ENCODE measurements around the gene EFHD1. TPM values are rescaled to one million over a fixed set of nuclear protein-coding genes. Genes with fewer than 3 reads are reported as not detected.

The EFHD1 gene
- total and polyA plus RNA-seq, 2 of the 13 experiments (the other 11 are each of a cell fraction or from before 2014, with no cell fraction given) = 0.09 TPM; not detected in 1

- TF ChIP-seq HDAC1 (CRISPR knock-in tag; IDR thresholded peaks at IDR 0.05) = no peak; the same call in 1 of the 2 replicates
- TF ChIP-seq ZBTB21 (CRISPR knock-in tag; IDR thresholded peaks at IDR 0.05) = no peak
- TF ChIP-seq ZNF234 (CRISPR knock-in tag; conservative IDR thresholded peaks at IDR 0.05) = no peak
- TF ChIP-seq HOXD1 (CRISPR knock-in tag; IDR thresholded peaks at IDR 0.05) = no peak
- TF ChIP-seq, protein P1, sequence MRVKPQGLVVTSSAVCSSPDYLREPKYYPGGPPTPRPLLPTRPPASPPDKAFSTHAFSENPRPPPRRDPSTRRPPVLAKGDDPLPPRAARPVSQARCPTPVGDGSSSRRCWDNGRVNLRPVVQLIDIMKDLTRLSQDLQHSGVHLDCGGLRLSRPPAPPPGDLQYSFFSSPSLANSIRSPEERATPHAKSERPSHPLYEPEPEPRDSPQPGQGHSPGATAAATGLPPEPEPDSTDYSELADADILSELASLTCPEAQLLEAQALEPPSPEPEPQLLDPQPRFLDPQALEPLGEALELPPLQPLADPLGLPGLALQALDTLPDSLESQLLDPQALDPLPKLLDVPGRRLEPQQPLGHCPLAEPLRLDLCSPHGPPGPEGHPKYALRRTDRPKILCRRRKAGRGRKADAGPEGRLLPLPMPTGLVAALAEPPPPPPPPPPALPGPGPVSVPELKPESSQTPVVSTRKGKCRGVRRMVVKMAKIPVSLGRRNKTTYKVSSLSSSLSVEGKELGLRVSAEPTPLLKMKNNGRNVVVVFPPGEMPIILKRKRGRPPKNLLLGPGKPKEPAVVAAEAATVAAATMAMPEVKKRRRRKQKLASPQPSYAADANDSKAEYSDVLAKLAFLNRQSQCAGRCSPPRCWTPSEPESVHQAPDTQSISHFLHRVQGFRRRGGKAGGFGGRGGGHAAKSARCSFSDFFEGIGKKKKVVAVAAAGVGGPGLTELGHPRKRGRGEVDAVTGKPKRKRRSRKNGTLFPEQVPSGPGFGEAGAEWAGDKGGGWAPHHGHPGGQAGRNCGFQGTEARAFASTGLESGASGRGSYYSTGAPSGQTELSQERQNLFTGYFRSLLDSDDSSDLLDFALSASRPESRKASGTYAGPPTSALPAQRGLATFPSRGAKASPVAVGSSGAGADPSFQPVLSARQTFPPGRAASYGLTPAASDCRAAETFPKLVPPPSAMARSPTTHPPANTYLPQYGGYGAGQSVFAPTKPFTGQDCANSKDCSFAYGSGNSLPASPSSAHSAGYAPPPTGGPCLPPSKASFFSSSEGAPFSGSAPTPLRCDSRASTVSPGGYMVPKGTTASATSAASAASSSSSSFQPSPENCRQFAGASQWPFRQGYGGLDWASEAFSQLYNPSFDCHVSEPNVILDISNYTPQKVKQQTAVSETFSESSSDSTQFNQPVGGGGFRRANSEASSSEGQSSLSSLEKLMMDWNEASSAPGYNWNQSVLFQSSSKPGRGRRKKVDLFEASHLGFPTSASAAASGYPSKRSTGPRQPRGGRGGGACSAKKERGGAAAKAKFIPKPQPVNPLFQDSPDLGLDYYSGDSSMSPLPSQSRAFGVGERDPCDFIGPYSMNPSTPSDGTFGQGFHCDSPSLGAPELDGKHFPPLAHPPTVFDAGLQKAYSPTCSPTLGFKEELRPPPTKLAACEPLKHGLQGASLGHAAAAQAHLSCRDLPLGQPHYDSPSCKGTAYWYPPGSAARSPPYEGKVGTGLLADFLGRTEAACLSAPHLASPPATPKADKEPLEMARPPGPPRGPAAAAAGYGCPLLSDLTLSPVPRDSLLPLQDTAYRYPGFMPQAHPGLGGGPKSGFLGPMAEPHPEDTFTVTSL (CRISPR knock-in tag; IDR thresholded peaks at IDR 0.05; ENCODE audit: borderline replicate concordance) = no peak
- peak; percentile 91 for TF ChIP-seq ZNF441 (CRISPR knock-in tag; IDR thresholded peaks at IDR 0.05; ENCODE audit: borderline replicate concordance)
- TF ChIP-seq MTA1 (CRISPR knock-in tag; IDR thresholded peaks at IDR 0.05; ENCODE audit: borderline replicate concordance) = peak; percentile 90; the same call in 1 of the 2 replicates
- peak; percentile 81 for TF ChIP-seq GATAD1 (CRISPR knock-in tag; IDR thresholded peaks at IDR 0.05)
- no peak; the same call in 1 of the 2 replicates for TF ChIP-seq ZNF747 (CRISPR knock-in tag; IDR thresholded peaks at IDR 0.05; ENCODE audit: borderline replicate concordance)
- TF ChIP-seq SOX13 (IDR thresholded peaks at IDR 0.05) = no peak
- no peak; a peak in 1 of 4 replicates for TF ChIP-seq SOX13 (CRISPR knock-in tag; conservative IDR thresholded peaks at IDR 0.05 in 1 of 2, IDR thresholded peaks at IDR 0.05 in 1 of 2)
- TF ChIP-seq MAFG (CRISPR knock-in tag; IDR thresholded peaks at IDR 0.05) = no peak
- TF ChIP-seq ZSCAN20 (CRISPR knock-in tag; IDR thresholded peaks at IDR 0.05; ENCODE audit: borderline replicate concordance) = no peak
- TF ChIP-seq, protein P2, sequence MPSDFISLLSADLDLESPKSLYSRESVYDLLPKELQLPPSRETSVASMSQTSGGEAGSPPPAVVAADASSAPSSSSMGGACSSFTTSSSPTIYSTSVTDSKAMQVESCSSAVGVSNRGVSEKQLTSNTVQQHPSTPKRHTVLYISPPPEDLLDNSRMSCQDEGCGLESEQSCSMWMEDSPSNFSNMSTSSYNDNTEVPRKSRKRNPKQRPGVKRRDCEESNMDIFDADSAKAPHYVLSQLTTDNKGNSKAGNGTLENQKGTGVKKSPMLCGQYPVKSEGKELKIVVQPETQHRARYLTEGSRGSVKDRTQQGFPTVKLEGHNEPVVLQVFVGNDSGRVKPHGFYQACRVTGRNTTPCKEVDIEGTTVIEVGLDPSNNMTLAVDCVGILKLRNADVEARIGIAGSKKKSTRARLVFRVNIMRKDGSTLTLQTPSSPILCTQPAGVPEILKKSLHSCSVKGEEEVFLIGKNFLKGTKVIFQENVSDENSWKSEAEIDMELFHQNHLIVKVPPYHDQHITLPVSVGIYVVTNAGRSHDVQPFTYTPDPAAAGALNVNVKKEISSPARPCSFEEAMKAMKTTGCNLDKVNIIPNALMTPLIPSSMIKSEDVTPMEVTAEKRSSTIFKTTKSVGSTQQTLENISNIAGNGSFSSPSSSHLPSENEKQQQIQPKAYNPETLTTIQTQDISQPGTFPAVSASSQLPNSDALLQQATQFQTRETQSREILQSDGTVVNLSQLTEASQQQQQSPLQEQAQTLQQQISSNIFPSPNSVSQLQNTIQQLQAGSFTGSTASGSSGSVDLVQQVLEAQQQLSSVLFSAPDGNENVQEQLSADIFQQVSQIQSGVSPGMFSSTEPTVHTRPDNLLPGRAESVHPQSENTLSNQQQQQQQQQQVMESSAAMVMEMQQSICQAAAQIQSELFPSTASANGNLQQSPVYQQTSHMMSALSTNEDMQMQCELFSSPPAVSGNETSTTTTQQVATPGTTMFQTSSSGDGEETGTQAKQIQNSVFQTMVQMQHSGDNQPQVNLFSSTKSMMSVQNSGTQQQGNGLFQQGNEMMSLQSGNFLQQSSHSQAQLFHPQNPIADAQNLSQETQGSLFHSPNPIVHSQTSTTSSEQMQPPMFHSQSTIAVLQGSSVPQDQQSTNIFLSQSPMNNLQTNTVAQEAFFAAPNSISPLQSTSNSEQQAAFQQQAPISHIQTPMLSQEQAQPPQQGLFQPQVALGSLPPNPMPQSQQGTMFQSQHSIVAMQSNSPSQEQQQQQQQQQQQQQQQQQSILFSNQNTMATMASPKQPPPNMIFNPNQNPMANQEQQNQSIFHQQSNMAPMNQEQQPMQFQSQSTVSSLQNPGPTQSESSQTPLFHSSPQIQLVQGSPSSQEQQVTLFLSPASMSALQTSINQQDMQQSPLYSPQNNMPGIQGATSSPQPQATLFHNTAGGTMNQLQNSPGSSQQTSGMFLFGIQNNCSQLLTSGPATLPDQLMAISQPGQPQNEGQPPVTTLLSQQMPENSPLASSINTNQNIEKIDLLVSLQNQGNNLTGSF (CRISPR knock-in tag; IDR thresholded peaks at IDR 0.05) = no peak
- peak; percentile 97 for TF ChIP-seq SP4 (CRISPR knock-in tag; IDR thresholded peaks at IDR 0.05)
- TF ChIP-seq, protein P3, sequence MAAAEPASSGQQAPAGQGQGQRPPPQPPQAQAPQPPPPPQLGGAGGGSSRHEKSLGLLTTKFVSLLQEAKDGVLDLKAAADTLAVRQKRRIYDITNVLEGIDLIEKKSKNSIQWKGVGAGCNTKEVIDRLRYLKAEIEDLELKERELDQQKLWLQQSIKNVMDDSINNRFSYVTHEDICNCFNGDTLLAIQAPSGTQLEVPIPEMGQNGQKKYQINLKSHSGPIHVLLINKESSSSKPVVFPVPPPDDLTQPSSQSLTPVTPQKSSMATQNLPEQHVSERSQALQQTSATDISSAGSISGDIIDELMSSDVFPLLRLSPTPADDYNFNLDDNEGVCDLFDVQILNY (CRISPR knock-in tag; conservative IDR thresholded peaks at IDR 0.05) = no peak; the same call in 1 of the 2 replicates
- no peak for TF ChIP-seq SMYD3 (CRISPR knock-in tag; IDR thresholded peaks at IDR 0.05)
- TF ChIP-seq ZNF460 (CRISPR knock-in tag; IDR thresholded peaks at IDR 0.05; ENCODE audit: borderline replicate concordance) = no peak
These were observed 63.8 kb downstream of the EFHD1 start, which contains the start of gene GIGYF2 (continued) for GRCh38 chr2:232697059-232697806.

All from HepG2 (cell line).